HG02642 (cell line): ENCODE measurements around the gene RETREG2.

Experiments
- ATAC-seq: cut with Tn5 transposase; IDR thresholded peaks from one replicate; pipeline ENCODE4 v1.9.1; 2021; ENCODE audit warnings: mild to moderate bottlenecking; ENCODE audit not compliant: unreplicated experiment, poor library complexity

The RETREG2 gene

GRCh38 chr2:219213486-219214071, 35.5 kb downstream of the RETREG2 start:
- ATAC-seq, result no peak

- no peak for ATAC-seq
These were observed 36.1 kb downstream of the RETREG2 start for GRCh38 chr2:219214141-219214540.

- ATAC-seq, result no peak
These were observed 36.7 kb downstream of the RETREG2 start for GRCh38 chr2:219214786-219215185.

- ATAC-seq, result no peak
These were observed 37.9 kb downstream of the RETREG2 start for GRCh38 chr2:219215871-219216534.

GRCh38 chr2:219216535-219216915, 38.5 kb downstream of the RETREG2 start:
- no peak for ATAC-seq

GRCh38 chr2:219218217-219218731, 40.2 kb downstream of the RETREG2 start:
- ATAC-seq, result peak; percentile 30

GRCh38 chr2:219218732-219219701, 40.9 kb downstream of the RETREG2 start, which contains the start of gene ABCB6:
Gene ABCB6, minus strand, starts transcription at chr2:219218958. Its CDS starts 285 bp downstream, at chr2:219218673.
- ATAC-seq, result peak; percentile 79

- no peak for ATAC-seq
These were observed 41.9 kb downstream of the RETREG2 start for GRCh38 chr2:219219784-219220532.

GRCh38 chr2:219220652-219221402, 42.8 kb downstream of the RETREG2 start:
- no peak for ATAC-seq

GRCh38 chr2:219221957-219222518, 44.0 kb downstream of the RETREG2 start:
- ATAC-seq, result no peak

- ATAC-seq, result no peak
These were observed 45.9 kb downstream of the RETREG2 start for GRCh38 chr2:219223831-219224610.

GRCh38 chr2:219225350-219225749, 47.3 kb downstream of the RETREG2 start:
- no peak for ATAC-seq

GRCh38 chr2:219228041-219228910, 50.2 kb downstream of the RETREG2 start:
- ATAC-seq, result no peak

GRCh38 chr2:219228911-219229304, 50.8 kb downstream of the RETREG2 start:
- ATAC-seq, result no peak

- ATAC-seq, result peak; percentile 96
These were observed 51.4 kb downstream of the RETREG2 start, which contains the start of the genes ANKZF1 and ATG9A for GRCh38 chr2:219229305-219230058. Gene ANKZF1, plus strand, starts transcription at chr2:219229806. Its CDS starts 452 bp downstream, at chr2:219230258. Gene ATG9A, minus strand, starts transcription at chr2:219229636. Its CDS starts 1,612 bp downstream, at chr2:219228024.

GRCh38 chr2:219230059-219230540, 52.0 kb downstream of the RETREG2 start:
- ATAC-seq, result peak; percentile 20
